Measurements from ENCODE around the gene SLC25A22. TPM values are rescaled to one million over a fixed set of nuclear protein-coding genes. Genes with fewer than 3 reads are reported as not detected.

SLC25A22 gene
- polyA plus RNA-seq, 1 experiment = 25.5 TPM

DNA sequence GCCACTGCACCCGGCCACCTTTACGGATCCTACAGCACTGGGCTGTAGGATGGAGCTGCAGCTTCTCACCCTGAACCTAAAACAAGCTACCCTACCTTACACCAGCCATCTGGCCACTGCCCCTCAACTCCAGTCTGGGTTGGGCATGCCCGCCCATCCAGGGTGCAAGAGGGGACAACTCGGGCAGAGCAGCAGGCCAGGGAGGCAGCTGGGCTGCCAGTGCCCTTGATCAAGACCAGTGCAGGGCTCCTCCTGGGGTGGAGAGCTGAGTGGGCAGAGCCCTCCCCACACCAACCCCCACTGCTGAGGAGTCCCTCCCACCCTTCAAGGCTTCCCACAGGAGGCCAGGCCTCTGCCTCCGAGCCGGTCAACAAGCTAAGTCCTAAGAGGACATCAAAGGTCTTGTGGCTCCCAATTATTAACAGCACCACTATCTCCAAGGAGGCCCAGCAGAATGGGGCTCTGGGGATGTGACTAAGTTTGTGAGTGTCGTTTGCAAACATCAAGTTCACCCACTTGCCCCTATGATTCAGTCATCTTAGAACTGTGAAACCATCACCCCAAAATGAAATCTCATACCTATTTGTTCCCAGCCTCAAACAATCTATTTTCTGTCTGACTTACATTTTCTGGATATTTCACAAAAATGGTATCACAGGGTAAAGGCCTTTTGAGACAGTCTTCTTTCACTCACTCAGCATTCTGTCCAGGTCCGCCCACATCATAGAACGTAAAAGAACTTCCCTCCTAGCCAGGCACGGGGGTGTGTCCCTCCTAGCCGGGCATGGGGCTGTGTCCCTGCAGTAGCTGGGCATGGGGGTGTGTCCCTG, 31.8 kb downstream of the SLC25A22 start:
- ChIA-PET CTCF (interaction anchor here (0.7 to 1.7 kb wide), 6 partner anchors 9 to 71 kb away, joined by 3 to 8 read pairs (median 5); partner anchors contain the start of genes TALDO1 and TMEM80), POLR2A (no interaction called here)
- Histone ChIP-seq H3K36me3 (ENCODE audit: control insufficient read depth, insufficient read depth, low read length) (peaks cover 35% of the 10 kb centered on the region), H3K4me3 (ENCODE audit: low read depth, low read length) (no peak overlapping the region), H3K27me3 (ENCODE audit: control insufficient read depth, insufficient read depth, low read length) (no peaks in the 10 kb centered on the region)
- DNase-seq (ENCODE audit: low read depth) = no peak
- TF ChIP-seq CTCF (IDR thresholded peaks at IDR 0.05; ENCODE audit: insufficient read depth, low read depth, low read length) = no peak

DNA sequence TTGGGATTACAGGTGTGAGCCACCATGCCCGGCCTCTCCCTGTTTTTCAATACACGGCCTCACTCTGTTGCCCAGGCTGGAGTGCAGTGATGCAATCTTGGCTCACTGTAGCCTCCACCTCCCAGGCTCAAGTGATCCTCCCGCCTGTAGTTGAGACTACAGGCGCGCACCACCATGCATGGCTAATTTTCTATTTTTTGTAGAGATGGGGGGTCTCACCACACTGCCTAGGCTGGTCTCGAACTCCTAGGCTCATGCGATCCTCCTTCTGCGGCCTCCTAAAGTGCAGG, 32.3 kb downstream of the SLC25A22 start:
- ChIA-PET POLR2A (no interaction called here), CTCF (interaction anchor here (0.7 to 1.7 kb wide), 6 partner anchors 10 to 70 kb away, joined by 3 to 8 read pairs (median 5); partner anchors contain the start of genes TALDO1 and TMEM80)
- Histone ChIP-seq H3K36me3 (ENCODE audit: control insufficient read depth, insufficient read depth, low read length) (peaks cover 32% of the 10 kb centered on the region), H3K4me3 (ENCODE audit: low read depth, low read length) (no peak overlapping the region), H3K27me3 (ENCODE audit: control insufficient read depth, insufficient read depth, low read length) (no peaks in the 10 kb centered on the region)
- DNase-seq (ENCODE audit: low read depth) = no peak
- no peak for TF ChIP-seq CTCF (IDR thresholded peaks at IDR 0.05; ENCODE audit: insufficient read depth, low read depth, low read length)

- CTCF ChIA-PET = interaction anchor here (0.6 to 1.7 kb wide), 8 partner anchors 10 to 70 kb away, joined by 3 to 8 read pairs (median 4); partner anchors contain the start of genes TALDO1 and TMEM80
- DNase-seq (ENCODE audit: low read depth) = no peak
- POLR2A ChIA-PET = no interaction called here
These were observed 32.9 kb downstream of the SLC25A22 start for GRCh38 chr11:765025-765801.

DNA sequence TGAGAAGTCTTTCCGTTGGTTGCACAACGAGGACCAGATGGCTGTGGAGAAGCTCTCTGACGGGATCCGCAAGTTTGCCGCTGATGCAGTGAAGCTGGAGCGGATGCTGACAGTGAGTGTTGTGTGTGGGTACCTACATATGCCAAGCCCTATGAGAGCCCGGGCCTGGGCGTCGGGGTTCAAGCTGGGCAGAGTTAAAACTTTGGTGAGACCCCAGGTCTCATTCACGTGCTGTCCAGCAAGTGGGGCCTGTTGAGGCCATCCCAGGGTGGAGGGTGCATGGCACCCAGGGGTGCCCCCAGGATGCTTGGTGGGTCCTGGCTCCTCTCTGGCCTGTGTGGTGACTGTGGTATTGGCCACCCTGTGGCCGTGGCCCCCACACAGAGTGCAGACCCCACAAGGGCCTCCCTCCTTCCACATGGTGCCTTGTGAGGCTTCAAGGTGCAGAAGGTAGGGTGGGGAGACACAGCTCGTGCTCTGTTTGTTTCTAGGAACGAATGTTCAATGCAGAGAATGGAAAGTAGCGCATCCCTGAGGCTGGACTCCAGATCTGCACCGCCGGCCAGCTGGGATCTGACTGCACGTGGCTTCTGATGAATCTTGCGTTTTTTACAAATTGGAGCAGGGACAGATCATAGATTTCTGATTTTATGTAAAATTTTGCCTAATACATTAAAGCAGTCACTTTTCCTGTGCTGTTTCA, 33.6 kb downstream of the SLC25A22 start:
- no peak for DNase-seq (ENCODE audit: low read depth)
- ChIA-PET CTCF (interaction anchor here (0.6 to 3.9 kb wide), 7 partner anchors 11 to 121 kb away, joined by 3 to 19 read pairs (median 3); partner anchors contain the start of gene TALDO1), POLR2A (no interaction called here)
- Histone ChIP-seq H3K36me3 (ENCODE audit: control insufficient read depth, insufficient read depth, low read length) (peaks cover 30% of the 10 kb centered on the region), H3K4me3 (ENCODE audit: low read depth, low read length) (no peak overlapping the region), H3K27me3 (ENCODE audit: control insufficient read depth, insufficient read depth, low read length) (no peaks in the 10 kb centered on the region)
- TF ChIP-seq CTCF (IDR thresholded peaks at IDR 0.05; ENCODE audit: insufficient read depth, low read depth, low read length) = no peak

More at GRCh38 chr11:765025-765801, 32.9 kb downstream of the SLC25A22 start:
- no peak overlapping the region for H3K4me3 ChIP-seq (ENCODE audit: low read depth, low read length)
- TF ChIP-seq CTCF (IDR thresholded peaks at IDR 0.05; ENCODE audit: insufficient read depth, low read depth, low read length) = peak; percentile 56
- H3K36me3 ChIP-seq (ENCODE audit: control insufficient read depth, insufficient read depth, low read length) = peaks cover 30% of the 10 kb centered on the region
- H3K27me3 ChIP-seq (ENCODE audit: control insufficient read depth, insufficient read depth, low read length) = no peaks in the 10 kb centered on the region

Measured in BJ (cell line).